GM10266 (cell line): Measurements from ENCODE around the gene AKR1B15.

Experiments
- DNase-seq: peaks from one replicate; pipeline ENCODE4 v3.0.0; 2012; ENCODE audit errors: extremely low spot score
- CTCF ChIP-seq: IDR thresholded peaks from 2 replicates; pipeline ENCODE4 v1.5.1; 2012; ENCODE audit warnings: mild to moderate bottlenecking, low read depth; ENCODE audit not compliant: control insufficient read depth, insufficient read depth; ENCODE audit errors: missing control alignments

AKR1B15 gene

DNA sequence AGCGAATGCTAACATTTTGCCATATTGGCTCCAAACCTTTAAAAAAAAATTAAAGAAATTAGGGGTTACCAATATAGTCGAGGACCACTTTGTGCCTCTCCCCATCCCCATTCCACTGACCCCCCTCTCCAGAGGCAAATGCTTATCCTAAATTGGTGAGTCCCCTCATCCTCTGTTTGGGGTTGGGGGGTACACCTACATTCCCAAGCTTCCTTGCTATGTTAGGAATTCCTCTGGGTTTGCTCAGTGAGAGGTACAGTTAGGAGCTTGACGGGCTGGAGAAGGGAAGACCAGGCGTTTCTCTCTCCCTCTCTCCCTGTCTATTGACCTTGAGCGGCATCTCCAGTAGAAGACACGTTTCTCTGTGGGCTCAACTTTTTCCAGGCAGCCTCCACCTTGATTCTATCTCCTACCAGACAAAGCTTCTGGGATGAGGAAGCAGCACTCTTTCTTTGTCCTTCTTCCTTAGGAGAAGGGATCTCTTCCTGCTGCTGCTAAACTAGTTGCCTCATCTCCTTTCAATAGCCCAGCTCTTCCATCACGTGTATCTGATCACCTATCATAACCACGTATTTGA is 6.6 kb upstream of the AKR1B15 start:
- no peak for TF ChIP-seq CTCF

DNA sequence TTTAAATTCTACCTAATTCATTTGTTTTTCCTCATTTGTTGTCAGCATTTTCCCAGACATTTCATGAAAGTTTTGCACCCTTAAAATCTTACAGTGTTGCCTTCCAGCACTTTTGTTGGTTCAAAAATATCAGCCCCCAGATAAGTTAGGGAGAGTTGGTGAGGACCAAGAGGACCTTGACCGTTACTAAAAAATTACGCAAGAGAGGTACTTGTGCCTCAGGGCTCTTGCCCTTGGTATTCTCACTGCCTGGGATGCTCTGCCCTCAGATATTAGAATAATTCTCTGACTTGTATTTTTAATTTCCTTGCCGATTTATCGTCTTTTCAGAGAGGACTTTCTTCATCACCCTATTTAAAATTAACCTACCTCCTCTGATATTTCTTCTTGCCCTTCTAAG is 3.5 kb upstream of the AKR1B15 start:
- no peak for DNase-seq
- TF ChIP-seq CTCF, result no peak

More for the DNA sequence above, 6.6 kb upstream of the AKR1B15 start:
- no peak for DNase-seq

GRCh38 chr7:134545918-134546317 is 3.0 kb upstream of the AKR1B15 start:
- no peak for DNase-seq
- no peak for TF ChIP-seq CTCF

GRCh38 chr7:134546955-134547354 is 2.0 kb upstream of the AKR1B15 start:
- no peak for DNase-seq
- TF ChIP-seq CTCF, result no peak

GRCh38 chr7:134547397-134548054 is 1.4 kb upstream of the AKR1B15 start:
- DNase-seq, result peak; percentile 60
- TF ChIP-seq CTCF, result peak; percentile 77

GRCh38 chr7:134549366-134549765 is 456 bp downstream of the AKR1B15 start:
- no peak for TF ChIP-seq CTCF

DNA sequence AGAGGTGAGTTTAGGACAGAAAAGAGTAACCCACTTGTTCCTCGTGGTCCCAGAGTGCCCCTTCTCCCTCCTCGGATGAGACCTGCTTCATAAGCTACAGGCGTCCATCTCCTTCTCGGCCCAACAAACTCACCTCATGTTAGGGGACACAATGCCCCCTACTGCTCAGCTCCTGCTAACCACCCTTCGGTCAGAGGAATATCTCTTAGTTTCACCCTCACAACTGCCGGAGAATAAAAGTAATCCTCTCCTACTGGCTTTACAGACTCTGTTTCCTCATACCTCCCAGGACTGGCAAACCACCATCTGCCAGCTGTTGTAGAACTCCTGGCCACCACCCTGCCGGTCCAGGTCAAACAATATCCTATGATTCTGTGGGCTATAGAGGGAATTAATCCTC is 3.2 kb downstream of the AKR1B15 start:
- TF ChIP-seq CTCF, result no peak
- no peak for DNase-seq

More at GRCh38 chr7:134549366-134549765, 456 bp downstream of the AKR1B15 start:
- DNase-seq, result no peak
